Bronchial smooth muscle cell (primary cell): ENCODE data around the gene SYCE1L. TPM values are rescaled to one million over a fixed set of nuclear protein-coding genes. Genes with fewer than 3 reads are reported as not detected.

Experiments used
- total RNA-seq: library from RNA; depleted of rRNA; stranded (reverse); fragments of >200 nt; gene quantifications from 2 replicates; pipeline ENCODE4 v1.2.1, GENCODE V29; 2014

Gene SYCE1L
- 0.17 and 0.32 TPM in 2 replicates for total RNA-seq

DNA sequence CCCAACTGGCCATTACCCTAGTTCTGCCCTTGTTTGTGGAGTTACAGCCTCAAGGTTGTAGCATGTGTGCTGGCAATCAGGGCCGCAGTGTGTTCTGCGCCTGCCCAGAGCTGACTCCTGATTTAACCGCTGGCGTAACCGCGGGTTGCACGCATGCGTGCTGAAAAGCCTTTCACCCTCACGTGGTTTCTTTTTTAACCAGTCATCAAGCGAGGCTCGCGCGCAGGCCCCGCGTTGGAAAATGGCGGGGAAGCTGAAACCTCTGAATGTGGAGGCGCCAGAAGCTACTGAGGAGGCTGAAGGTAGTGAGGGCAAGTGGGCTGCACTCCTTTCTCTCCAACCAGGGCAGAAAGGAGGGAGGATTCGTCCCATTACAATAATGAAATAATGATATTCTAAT is at the start of gene SYCE1L:
SYCE1L (plus strand) TSS at position 198 of the 400 bp plus-strand sequence; CDS start at position 242, 44 bp downstream.

DNA sequence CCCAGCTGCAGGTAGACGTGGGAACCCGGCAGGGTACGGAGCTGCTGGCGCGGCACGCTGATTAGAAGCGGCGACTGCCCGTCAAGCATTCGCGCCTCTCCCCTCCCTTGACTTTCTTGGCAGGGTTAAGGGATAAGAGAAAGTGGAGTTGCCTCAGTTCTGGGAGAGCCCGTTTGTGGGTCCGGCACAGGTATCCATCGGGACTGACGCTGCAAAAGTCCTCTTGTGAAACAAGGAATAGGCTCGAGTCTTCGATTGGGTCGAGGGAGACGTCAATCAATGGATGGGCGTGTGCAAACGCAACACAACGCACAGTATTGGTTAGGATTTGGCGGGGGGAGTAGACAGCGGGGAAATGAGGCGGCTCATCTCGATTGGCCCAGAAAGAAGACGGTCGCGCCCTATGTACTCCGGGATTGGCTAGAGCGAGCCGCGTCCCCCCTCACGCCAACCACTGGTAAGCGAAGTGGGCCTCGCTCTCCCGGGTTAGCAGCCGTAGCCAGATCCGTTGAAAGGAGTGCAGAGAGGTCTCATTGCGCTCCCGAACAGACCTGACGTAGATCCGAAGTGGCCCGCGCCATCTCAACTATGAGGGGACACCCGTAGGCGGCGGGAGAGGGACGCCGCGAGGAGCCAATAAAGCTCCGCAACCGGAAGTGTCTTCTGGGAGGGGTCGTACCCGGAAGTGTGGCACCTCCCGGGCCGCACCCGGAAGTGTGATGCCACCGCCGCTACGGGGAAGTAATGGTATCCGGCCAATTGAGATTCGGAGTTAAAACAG is 8.5 kb upstream of the SYCE1L start, which contains the start of gene MON1B:
MON1B (plus strand) TSS at position 713 of the 781 bp plus-strand sequence. CDS start 296 bp downstream, outside the sequence.

Other genes with a start within 250 kb of the SYCE1L start
- gene MON1B, start 8.2 kb upstream of the SYCE1L start, total RNA-seq, result 4.9 and 5.0 TPM in 2 replicates
- gene ADAMTS18, start 235.6 kb downstream of the SYCE1L start, total RNA-seq, result under 0.01 TPM in 1 of 2 replicates, not detected in the other